ENCODE measurements around the gene ANO10.
"Not testable (repeated sequence)": the region's sequence is repeated elsewhere in the genome, so short reads cannot be mapped to it uniquely, and the experiment has no call there.

DNA sequence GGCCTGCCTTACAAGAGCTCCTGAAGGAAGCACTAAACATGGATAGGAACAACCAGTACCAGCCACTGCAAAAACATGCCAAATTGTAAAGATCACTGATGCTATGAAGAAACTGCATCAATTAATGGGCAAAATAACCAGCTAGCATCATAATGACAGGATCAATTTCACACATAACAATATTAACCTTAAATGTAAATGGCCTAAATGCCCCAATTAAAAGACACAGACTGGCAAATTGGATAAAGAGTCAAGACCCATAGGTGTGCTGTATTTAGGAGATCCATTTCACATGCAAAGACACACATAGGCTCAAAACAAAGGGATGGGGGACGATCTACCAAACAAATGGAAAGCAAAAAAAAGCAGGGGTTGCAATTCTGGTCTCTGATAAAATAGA is 39.6 kb upstream of the ANO10 start:
- TF ChIP-seq, protein P1, sequence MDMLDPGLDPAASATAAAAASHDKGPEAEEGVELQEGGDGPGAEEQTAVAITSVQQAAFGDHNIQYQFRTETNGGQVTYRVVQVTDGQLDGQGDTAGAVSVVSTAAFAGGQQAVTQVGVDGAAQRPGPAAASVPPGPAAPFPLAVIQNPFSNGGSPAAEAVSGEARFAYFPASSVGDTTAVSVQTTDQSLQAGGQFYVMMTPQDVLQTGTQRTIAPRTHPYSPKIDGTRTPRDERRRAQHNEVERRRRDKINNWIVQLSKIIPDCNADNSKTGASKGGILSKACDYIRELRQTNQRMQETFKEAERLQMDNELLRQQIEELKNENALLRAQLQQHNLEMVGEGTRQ (IDR thresholded peaks at IDR 0.05; ENCODE audit: low read length): not testable (repeated sequence)
- TF ChIP-seq HDAC6 (IDR thresholded peaks at IDR 0.05; ENCODE audit: low read depth, low read length); GABPA (IDR thresholded peaks at IDR 0.05; ENCODE audit: borderline replicate concordance, insufficient read depth, low read length); JUND (IDR thresholded peaks at IDR 0.05; ENCODE audit: low read length); EP300 (IDR thresholded peaks at IDR 0.05; ENCODE audit: borderline replicate concordance in 1 of 2, low read depth in 2 of 2, low read length in 2 of 2); CHD2 (IDR thresholded peaks at IDR 0.05; ENCODE audit: low read length); FOSL1 (IDR thresholded peaks at IDR 0.05; ENCODE audit: insufficient read depth, low read depth, low read length); TEAD4 (IDR thresholded peaks at IDR 0.05; ENCODE audit: low read depth, low read length); POLR2A (IDR thresholded peaks at IDR 0.05; ENCODE audit: control extremely low read depth in 1 of 2, low read depth in 2 of 2, low read length in 2 of 2): not testable (repeated sequence)
- TF ChIP-seq, protein P2, sequence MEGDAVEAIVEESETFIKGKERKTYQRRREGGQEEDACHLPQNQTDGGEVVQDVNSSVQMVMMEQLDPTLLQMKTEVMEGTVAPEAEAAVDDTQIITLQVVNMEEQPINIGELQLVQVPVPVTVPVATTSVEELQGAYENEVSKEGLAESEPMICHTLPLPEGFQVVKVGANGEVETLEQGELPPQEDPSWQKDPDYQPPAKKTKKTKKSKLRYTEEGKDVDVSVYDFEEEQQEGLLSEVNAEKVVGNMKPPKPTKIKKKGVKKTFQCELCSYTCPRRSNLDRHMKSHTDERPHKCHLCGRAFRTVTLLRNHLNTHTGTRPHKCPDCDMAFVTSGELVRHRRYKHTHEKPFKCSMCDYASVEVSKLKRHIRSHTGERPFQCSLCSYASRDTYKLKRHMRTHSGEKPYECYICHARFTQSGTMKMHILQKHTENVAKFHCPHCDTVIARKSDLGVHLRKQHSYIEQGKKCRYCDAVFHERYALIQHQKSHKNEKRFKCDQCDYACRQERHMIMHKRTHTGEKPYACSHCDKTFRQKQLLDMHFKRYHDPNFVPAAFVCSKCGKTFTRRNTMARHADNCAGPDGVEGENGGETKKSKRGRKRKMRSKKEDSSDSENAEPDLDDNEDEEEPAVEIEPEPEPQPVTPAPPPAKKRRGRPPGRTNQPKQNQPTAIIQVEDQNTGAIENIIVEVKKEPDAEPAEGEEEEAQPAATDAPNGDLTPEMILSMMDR (IDR thresholded peaks at IDR 0.05; ENCODE audit: control extremely low read depth in 1 of 3, insufficient read depth in 1 of 3, low read depth in 1 of 3, low read length in 3 of 3): not testable (repeated sequence)

Data from H1 (cell line).